HL-60/S4 treated with phorbol 12-myristate 13-acetate at 8.2 ng/mL for 4 days and 3 days (cell line): ENCODE data around the gene ZNF423.

Experiments
- in situ Hi-C: fragments of 300-500 bp; cut with MboI; formaldehyde crosslinking; loops from 2 replicates; pipeline ENCODE4 v1.15.0; 2022; ENCODE audit warnings: low sequenced_read_pairs

Gene ZNF423

GRCh38 chr16:49651226-49651625 lies 204.7 kb downstream of the ZNF423 start:
- in situ Hi-C loops = no loop called here

GRCh38 chr16:49650603-49651002 lies 205.3 kb downstream of the ZNF423 start:
- in situ Hi-C loops = no loop called here

GRCh38 chr16:49649013-49649765 lies 206.7 kb downstream of the ZNF423 start:
- in situ Hi-C loops = no loop called here

GRCh38 chr16:49647673-49648072 lies 208.2 kb downstream of the ZNF423 start:
- in situ Hi-C loops = no loop called here

- in situ Hi-C loops = no loop called here
Observed at GRCh38 chr16:49645263-49645662, 210.6 kb downstream of the ZNF423 start.

- in situ Hi-C loops = no loop called here
Observed at GRCh38 chr16:49644145-49644463, 211.8 kb downstream of the ZNF423 start.

GRCh38 chr16:49643429-49644144 lies 212.3 kb downstream of the ZNF423 start:
- in situ Hi-C loops = no loop called here

GRCh38 chr16:49641250-49641649 lies 214.7 kb downstream of the ZNF423 start:
- in situ Hi-C loops = no loop called here

GRCh38 chr16:49640581-49640980 lies 215.3 kb downstream of the ZNF423 start:
- in situ Hi-C loops = no loop called here

GRCh38 chr16:49639739-49640431 lies 216.0 kb downstream of the ZNF423 start:
- in situ Hi-C loops = no loop called here

- in situ Hi-C loops = no loop called here
Observed at GRCh38 chr16:49638673-49639610, 217.0 kb downstream of the ZNF423 start.

GRCh38 chr16:49637933-49638672 lies 217.8 kb downstream of the ZNF423 start:
- in situ Hi-C loops = no loop called here

GRCh38 chr16:49637511-49637910 lies 218.4 kb downstream of the ZNF423 start:
- in situ Hi-C loops = no loop called here

GRCh38 chr16:49636608-49637007 lies 219.3 kb downstream of the ZNF423 start:
- in situ Hi-C loops = no loop called here

- in situ Hi-C loops = no loop called here
Observed at GRCh38 chr16:49635591-49636581, 220.0 kb downstream of the ZNF423 start.

GRCh38 chr16:49635009-49635350 lies 220.9 kb downstream of the ZNF423 start:
- in situ Hi-C loops = no loop called here

GRCh38 chr16:49634235-49635008 lies 221.5 kb downstream of the ZNF423 start:
- in situ Hi-C loops = no loop called here

- in situ Hi-C loops = no loop called here
Observed at GRCh38 chr16:49632795-49633184, 223.1 kb downstream of the ZNF423 start.
